Measurements from ENCODE around the gene FOXC1. TPM values are rescaled to one million over a fixed set of nuclear protein-coding genes. Genes with fewer than 3 reads are reported as not detected.

FOXC1 gene
- polyA plus RNA-seq, 1 experiment, result 7.8 TPM

DNA sequence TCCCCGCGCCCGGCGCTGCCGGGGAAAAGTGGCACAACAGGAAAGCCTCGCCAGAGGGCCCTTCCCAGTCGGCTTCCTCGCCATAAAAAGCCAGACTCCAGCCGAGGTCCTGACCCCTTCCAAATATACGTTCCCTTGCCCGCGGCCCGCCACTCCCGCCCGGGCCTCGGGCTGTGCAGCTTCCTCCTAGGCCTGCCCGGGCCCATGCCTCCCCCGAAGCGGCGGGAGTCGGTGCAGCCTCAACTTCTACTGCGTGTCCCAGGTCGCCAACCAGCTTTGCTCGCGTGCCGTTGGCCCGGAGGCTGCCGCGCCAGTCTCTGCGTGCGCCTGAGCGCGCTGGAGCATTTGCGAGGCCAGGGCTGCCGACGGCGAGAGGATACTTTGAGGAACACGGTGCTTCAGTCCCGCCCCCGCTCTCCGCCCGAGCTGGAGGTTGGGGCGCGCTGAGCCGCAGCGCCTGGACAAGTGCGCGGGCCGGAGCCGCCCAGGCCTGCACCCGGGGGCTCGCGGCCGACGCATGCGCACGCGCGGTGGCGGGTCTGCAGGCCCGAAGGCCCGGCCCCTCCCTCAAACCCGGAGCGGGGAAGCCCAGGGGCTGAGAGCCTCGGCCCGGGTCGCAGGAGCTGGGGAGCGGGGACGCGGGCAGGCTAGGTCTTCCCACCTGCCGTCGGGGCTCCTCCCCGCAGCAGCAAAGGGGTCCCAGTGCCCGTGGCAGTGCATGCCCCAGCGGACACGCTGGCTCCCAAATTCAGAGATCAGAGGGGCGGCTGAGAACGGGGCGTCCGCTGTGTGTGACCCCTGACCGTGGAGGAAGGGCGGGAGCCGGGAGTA is 10.2 kb downstream of the FOXC1 start:
- Histone ChIP-seq H3K4me3 (ENCODE audit: low read depth, low read length) (no peak overlapping the region), H3K27me3 (ENCODE audit: control insufficient read depth, insufficient read depth, low read length) (no peaks in the 10 kb centered on the region), H3K36me3 (ENCODE audit: control insufficient read depth, insufficient read depth, low read length) (peaks cover 5% of the 10 kb centered on the region)
- ChIA-PET CTCF (interaction anchor here (1.1 kb wide), 1 partner anchor 173 kb away, joined by 3 read pairs; no protein-coding TSS in a partner anchor), POLR2A (no interaction called here)
- TF ChIP-seq, protein P1, sequence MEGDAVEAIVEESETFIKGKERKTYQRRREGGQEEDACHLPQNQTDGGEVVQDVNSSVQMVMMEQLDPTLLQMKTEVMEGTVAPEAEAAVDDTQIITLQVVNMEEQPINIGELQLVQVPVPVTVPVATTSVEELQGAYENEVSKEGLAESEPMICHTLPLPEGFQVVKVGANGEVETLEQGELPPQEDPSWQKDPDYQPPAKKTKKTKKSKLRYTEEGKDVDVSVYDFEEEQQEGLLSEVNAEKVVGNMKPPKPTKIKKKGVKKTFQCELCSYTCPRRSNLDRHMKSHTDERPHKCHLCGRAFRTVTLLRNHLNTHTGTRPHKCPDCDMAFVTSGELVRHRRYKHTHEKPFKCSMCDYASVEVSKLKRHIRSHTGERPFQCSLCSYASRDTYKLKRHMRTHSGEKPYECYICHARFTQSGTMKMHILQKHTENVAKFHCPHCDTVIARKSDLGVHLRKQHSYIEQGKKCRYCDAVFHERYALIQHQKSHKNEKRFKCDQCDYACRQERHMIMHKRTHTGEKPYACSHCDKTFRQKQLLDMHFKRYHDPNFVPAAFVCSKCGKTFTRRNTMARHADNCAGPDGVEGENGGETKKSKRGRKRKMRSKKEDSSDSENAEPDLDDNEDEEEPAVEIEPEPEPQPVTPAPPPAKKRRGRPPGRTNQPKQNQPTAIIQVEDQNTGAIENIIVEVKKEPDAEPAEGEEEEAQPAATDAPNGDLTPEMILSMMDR (IDR thresholded peaks at IDR 0.05; ENCODE audit: insufficient read depth, low read depth, low read length), result no peak
- DNase-seq (ENCODE audit: low read depth), result no peak

DNA sequence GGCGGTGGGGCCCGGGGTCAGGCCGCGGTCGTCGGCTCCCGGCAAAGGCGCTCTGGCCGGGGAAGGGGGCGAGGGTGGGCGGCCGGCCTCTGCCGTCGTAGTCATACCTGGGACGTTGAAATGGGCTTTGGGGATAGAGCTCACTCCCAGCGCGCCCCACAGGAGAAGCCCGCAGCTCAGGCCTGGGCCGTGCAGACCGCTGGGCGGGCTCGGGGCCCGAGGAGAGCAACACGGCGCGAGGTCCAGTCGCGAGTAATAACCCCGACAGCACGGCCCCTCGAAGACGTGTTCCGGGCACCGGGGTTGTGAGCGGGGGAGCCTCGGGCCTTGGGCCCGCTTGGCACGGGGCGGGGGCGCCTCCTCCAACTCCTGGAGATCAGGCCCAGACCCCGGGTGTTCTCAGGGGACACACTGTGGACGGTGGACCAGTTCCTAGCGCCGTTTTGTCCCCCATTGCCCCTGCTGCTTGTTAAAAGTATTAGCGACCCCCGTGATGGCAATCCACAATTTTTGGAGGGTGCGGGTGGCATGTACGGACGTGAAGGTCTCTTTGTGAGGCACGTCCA is 10.9 kb downstream of the FOXC1 start:
- Histone ChIP-seq H3K27me3 (ENCODE audit: control insufficient read depth, insufficient read depth, low read length) (0 out of 2 replicates have a peak, but pooled peaks cover 1% of the 10 kb centered on the region), H3K36me3 (ENCODE audit: control insufficient read depth, insufficient read depth, low read length) (peaks cover 5% of the 10 kb centered on the region), H3K4me3 (ENCODE audit: low read depth, low read length) (no peak overlapping the region)
- CTCF ChIA-PET, result no interaction called here
- POLR2A ChIA-PET, result no interaction called here
- no peak for DNase-seq (ENCODE audit: low read depth)
- TF ChIP-seq, protein P1 (IDR thresholded peaks at IDR 0.05; ENCODE audit: insufficient read depth, low read depth, low read length), result no peak

DNA sequence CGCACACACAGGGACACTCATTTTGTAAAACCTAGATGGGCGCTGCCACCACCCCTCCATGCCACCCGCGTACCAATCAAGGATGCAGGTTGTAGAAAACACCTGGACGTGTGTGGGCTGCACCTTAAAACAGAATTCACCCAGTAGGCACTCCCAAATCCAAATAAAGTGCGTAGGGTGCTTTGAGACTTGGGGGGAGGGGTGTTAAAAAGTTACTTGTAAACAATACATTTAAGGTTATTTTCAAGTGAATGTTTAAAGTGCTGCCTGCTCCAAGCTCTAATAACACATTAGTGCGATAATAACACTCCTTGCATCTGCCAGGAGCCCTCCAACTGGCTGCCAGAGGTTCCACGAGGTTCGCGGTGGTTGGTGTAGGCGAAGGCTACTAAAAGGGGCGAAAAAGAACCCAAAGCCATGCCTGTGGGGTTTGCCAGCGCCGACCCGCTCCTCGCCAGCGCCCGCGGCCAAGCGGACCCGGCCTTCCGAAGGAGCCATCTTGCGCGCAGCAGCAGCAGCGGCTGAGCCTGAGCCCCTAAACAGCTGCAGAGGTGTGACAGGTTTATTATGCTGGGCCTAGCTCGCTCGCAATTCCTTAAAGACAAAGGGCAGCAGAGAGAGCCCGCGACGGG is 11.5 kb downstream of the FOXC1 start:
- Histone ChIP-seq H3K36me3 (ENCODE audit: control insufficient read depth, insufficient read depth, low read length) (peaks cover 5% of the 10 kb centered on the region), H3K4me3 (ENCODE audit: low read depth, low read length) (no peak overlapping the region), H3K27me3 (ENCODE audit: control insufficient read depth, insufficient read depth, low read length) (0 out of 2 replicates have a peak, but pooled peaks cover 1% of the 10 kb centered on the region)
- no peak for DNase-seq (ENCODE audit: low read depth)
- ChIA-PET POLR2A (no interaction called here), CTCF (no interaction called here)
- TF ChIP-seq, protein P1 (IDR thresholded peaks at IDR 0.05; ENCODE audit: insufficient read depth, low read depth, low read length), result no peak

DNA sequence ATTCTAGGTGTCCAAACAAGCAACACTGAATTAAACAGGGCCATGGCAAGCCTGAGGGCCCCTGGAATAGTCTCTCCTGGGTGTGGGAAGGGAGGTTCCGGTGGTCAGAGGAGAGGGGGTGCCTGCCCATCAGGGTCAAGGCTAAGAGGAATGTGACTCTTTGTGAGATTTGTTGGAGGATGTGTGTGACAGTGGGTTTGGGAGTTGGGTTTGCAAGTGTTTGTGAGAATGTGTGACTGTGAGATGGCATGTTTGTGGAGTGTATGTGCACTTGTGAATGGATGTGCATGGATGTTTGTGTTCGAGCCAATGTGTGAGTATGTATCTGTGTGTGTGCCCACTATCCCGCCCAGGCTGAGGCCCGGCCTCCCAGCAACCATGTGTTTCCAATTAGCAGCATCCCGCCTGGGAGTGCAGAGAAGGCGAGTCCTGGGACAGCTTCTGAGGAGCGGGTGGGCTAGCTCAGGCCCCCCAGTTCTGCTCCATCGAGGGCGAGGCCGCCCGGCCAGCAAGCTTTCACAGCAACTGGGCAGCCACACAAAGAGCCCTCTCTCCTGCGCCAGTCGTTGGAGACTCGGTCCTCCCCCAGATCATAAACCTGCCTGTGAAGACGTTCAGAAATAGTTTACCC is 12.6 kb downstream of the FOXC1 start:
- Histone ChIP-seq H3K27me3 (ENCODE audit: control insufficient read depth, insufficient read depth, low read length) (0 out of 2 replicates have a peak, but pooled peaks cover 1% of the 10 kb centered on the region), H3K36me3 (ENCODE audit: control insufficient read depth, insufficient read depth, low read length) (peaks cover 3% of the 10 kb centered on the region), H3K4me3 (ENCODE audit: low read depth, low read length) (no peak overlapping the region)
- POLR2A ChIA-PET, result no interaction called here
- CTCF ChIA-PET, result no interaction called here
- DNase-seq (ENCODE audit: low read depth), result no peak
- TF ChIP-seq, protein P1 (IDR thresholded peaks at IDR 0.05; ENCODE audit: insufficient read depth, low read depth, low read length), result no peak
